ENCODE data around the gene ARHGEF7.
"Not testable (repeated sequence)": the region's sequence is repeated elsewhere in the genome, so short reads cannot be mapped to it uniquely, and the experiment has no call there.

The ARHGEF7 gene

GRCh38 chr13:111174377-111175114, 59.4 kb downstream of the ARHGEF7 start:
- DNase-seq, result no peak

- no peak for DNase-seq
These were observed 60.3 kb downstream of the ARHGEF7 start for GRCh38 chr13:111175372-111175771.

GRCh38 chr13:111175935-111176334, 60.8 kb downstream of the ARHGEF7 start:
- no peak for DNase-seq

- no peak for DNase-seq
These were observed 61.3 kb downstream of the ARHGEF7 start for GRCh38 chr13:111176421-111176820.

- DNase-seq, result no peak
These were observed 62.1 kb downstream of the ARHGEF7 start for GRCh38 chr13:111177081-111177711.

- DNase-seq, result no peak
These were observed 62.8 kb downstream of the ARHGEF7 start for GRCh38 chr13:111177921-111178320.

GRCh38 chr13:111178402-111178801, 63.3 kb downstream of the ARHGEF7 start:
- no peak for DNase-seq

- no peak for DNase-seq
These were observed 65.0 kb downstream of the ARHGEF7 start for GRCh38 chr13:111179908-111180760.

- DNase-seq, result no peak
These were observed 66.9 kb downstream of the ARHGEF7 start for GRCh38 chr13:111181977-111182376.

GRCh38 chr13:111183087-111183645, 68.1 kb downstream of the ARHGEF7 start:
- DNase-seq, result no peak

GRCh38 chr13:111183959-111184358, 68.8 kb downstream of the ARHGEF7 start:
- DNase-seq, result no peak

- no peak for DNase-seq
These were observed 69.6 kb downstream of the ARHGEF7 start for GRCh38 chr13:111184458-111185401.

- no peak for DNase-seq
These were observed 71.3 kb downstream of the ARHGEF7 start for GRCh38 chr13:111186305-111186935.

- DNase-seq, result no peak
These were observed 72.9 kb downstream of the ARHGEF7 start for GRCh38 chr13:111187960-111188541.

GRCh38 chr13:111189064-111189505, 74.0 kb downstream of the ARHGEF7 start:
- DNase-seq, result not testable (repeated sequence)

GRCh38 chr13:111189516-111189915, 74.4 kb downstream of the ARHGEF7 start:
- DNase-seq, result not testable (repeated sequence)

GRCh38 chr13:111193223-111193622, 78.1 kb downstream of the ARHGEF7 start:
- not testable (repeated sequence) for DNase-seq

GRCh38 chr13:111194651-111195050, 79.5 kb downstream of the ARHGEF7 start:
- DNase-seq, result not testable (repeated sequence)

- DNase-seq, result not testable (repeated sequence)
These were observed 83.7 kb downstream of the ARHGEF7 start for GRCh38 chr13:111198732-111199378.

- no peak for DNase-seq
These were observed 86.3 kb downstream of the ARHGEF7 start for GRCh38 chr13:111201304-111201940.
